KMS-11 (cell line): Measurements from ENCODE around the gene LRRC4.

Experiments used
- H2AFZ ChIP-seq: fragments of 200-600 bp; sonication (generic); 2 replicates; pipeline ENCODE4 v1.6.1; 2016; ENCODE audit warnings: antibody characterized with exemption, mixed run types, low read depth
- H3K27ac ChIP-seq: fragments of 200-600 bp; sonication (generic); 2 replicates; pipeline ENCODE4 v1.6.1; 2016; ENCODE audit warnings: mild to moderate bottlenecking, mixed run types
- H3K27me3 ChIP-seq: fragments of 200-600 bp; sonication (generic); 2 replicates; pipeline ENCODE4 v1.6.1; 2017; ENCODE audit warnings: mild to moderate bottlenecking, low read depth, mixed run types, moderate library complexity; ENCODE audit not compliant: insufficient read depth
- H3K36me3 ChIP-seq: fragments of 200-600 bp; sonication (generic); 2 replicates; pipeline ENCODE4 v1.6.1; 2017; ENCODE audit warnings: mild to moderate bottlenecking, mixed run types; ENCODE audit not compliant: insufficient read depth
- H3K4me1 ChIP-seq: fragments of 200-600 bp; sonication (generic); 2 replicates; pipeline ENCODE4 v1.6.1; 2016; ENCODE audit warnings: mild to moderate bottlenecking, low read depth, mixed run types; ENCODE audit not compliant: poor library complexity, severe bottlenecking
- H3K4me2 ChIP-seq: fragments of 200-600 bp; sonication (generic); 2 replicates; pipeline ENCODE4 v1.7.0; 2016; ENCODE audit warnings: mild to moderate bottlenecking, mixed run types
- H3K4me3 ChIP-seq: fragments of 200-600 bp; sonication (generic); IDR thresholded peaks from 2 replicates; pipeline ENCODE4 v1.6.1; 2017; ENCODE audit warnings: low read depth, low read length, mixed read lengths; ENCODE audit not compliant: insufficient read depth
- H3K79me2 ChIP-seq: fragments of 200-600 bp; sonication (generic); 2 replicates; pipeline ENCODE4 v1.6.1; 2016; ENCODE audit warnings: low read depth, mixed run types; ENCODE audit not compliant: insufficient read depth
- H3K9ac ChIP-seq: fragments of 200-600 bp; sonication (generic); 2 replicates; pipeline ENCODE4 v1.6.1; 2016; ENCODE audit warnings: mild to moderate bottlenecking, mixed run types
- H4K20me1 ChIP-seq: fragments of 200-600 bp; sonication (generic); 2 replicates; pipeline ENCODE4 v1.6.1; 2016; ENCODE audit warnings: mild to moderate bottlenecking, mixed run types; ENCODE audit not compliant: insufficient read depth
- TF ChIP-seq, protein P1 (sequence below): fragments of 200-600 bp; sonication (generic); conservative IDR thresholded peaks from 2 replicates; pipeline ENCODE4 v1.6.1; 2017; ENCODE audit warnings: low read depth, mild to moderate bottlenecking, antibody characterized with exemption, low read length, moderate library complexity, mixed read lengths

The LRRC4 gene

DNA sequence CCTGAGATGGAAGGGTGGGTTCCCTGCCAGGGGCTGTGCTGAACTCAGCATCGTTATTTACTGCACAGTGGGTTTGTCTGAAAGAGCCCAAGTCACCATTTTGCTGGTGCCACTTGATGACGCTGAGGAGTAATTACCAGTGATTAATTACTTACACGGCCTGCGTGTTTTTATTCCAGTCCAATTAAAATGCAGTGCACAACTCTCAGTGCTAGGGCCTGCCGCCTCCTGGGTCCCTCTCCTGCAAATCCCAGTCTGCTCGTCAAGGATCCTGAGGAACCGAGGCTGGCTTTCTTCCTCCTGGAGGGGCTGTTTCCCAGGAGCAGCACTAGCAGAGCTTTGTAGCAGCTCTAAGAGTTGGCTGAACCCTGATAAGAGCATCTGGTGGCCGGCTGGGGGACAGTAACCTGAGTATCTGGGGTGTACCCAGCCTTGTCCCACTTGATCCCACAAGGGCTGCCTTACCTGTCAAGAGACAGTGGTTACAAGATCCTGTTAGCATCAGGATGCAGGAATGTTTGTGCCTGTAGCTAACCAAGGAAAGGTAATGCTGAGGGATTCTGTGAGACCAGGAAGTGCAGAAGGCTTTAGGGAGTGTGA lies 45.1 kb upstream of the LRRC4 start:
- Histone ChIP-seq H3K4me3 (no peak overlapping the region), H3K4me1 (no peaks in the 10 kb centered on the region), H2AFZ (no peak overlapping the region), H3K36me3 (peaks cover 9% of the 10 kb centered on the region; the same call in 1 of the 2 replicates), H3K27ac (no peak overlapping the region), H3K4me2 (no peak overlapping the region), H3K79me2 (no peaks in the 10 kb centered on the region; the same call in 1 of the 2 replicates), H3K9ac (no peak overlapping the region), H3K27me3 (no peaks in the 10 kb centered on the region), H4K20me1 (no peaks in the 10 kb centered on the region)
- TF ChIP-seq, protein P1, sequence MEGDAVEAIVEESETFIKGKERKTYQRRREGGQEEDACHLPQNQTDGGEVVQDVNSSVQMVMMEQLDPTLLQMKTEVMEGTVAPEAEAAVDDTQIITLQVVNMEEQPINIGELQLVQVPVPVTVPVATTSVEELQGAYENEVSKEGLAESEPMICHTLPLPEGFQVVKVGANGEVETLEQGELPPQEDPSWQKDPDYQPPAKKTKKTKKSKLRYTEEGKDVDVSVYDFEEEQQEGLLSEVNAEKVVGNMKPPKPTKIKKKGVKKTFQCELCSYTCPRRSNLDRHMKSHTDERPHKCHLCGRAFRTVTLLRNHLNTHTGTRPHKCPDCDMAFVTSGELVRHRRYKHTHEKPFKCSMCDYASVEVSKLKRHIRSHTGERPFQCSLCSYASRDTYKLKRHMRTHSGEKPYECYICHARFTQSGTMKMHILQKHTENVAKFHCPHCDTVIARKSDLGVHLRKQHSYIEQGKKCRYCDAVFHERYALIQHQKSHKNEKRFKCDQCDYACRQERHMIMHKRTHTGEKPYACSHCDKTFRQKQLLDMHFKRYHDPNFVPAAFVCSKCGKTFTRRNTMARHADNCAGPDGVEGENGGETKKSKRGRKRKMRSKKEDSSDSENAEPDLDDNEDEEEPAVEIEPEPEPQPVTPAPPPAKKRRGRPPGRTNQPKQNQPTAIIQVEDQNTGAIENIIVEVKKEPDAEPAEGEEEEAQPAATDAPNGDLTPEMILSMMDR = no peak

DNA sequence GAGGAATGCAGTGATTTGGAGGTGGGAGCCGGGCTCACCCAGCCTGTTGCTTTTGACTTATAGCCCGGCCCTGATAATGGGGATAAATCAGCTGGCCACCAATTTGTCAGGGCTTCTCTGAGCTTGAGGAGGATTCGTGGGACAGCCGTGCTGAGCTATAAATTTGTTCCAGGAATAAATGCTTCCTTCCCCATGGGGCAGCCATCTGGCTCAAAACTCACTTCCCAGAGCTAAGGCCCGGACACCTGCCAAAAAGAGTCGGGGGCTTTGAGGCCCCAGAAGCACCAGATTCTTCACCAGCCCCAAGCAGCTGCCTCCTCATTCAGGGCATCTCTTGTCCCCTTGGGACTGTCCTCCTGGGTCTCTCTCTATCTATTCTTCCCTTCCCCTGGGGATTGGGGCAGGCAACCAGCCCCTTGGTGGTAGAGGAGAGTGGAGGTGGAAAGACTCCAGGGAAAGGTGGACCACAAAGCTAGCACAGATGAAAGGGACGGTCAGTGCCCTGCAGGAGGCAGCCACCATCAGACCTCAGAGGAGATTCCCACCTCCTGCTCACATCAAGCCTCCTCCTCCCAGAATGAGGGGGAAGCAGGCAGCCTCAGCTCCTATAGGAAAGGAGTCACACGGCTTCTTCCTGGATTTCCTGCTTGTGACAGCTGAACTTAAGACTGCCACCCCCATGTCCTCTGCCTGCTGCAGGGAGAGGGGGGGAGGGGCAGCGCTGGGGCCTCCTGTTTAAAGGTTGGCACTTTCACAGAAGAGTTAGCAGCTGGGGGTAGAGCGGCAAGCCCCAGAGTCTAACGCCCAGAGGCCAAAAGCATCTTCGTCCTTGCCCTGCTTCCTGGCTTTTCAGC lies 44.2 kb upstream of the LRRC4 start:
- no peaks in the 10 kb centered on the region for H4K20me1 ChIP-seq
- no peaks in the 10 kb centered on the region for H3K4me1 ChIP-seq
- no peak overlapping the region for H3K27ac ChIP-seq
- no peak overlapping the region for H3K4me3 ChIP-seq
- no peak overlapping the region for H2AFZ ChIP-seq
- TF ChIP-seq, protein P1 = no peak
- no peaks in the 10 kb centered on the region; the same call in 1 of the 2 replicates for H3K79me2 ChIP-seq
- H3K27me3 ChIP-seq = no peaks in the 10 kb centered on the region
- no peak overlapping the region for H3K9ac ChIP-seq
- H3K4me2 ChIP-seq = no peak overlapping the region
- H3K36me3 ChIP-seq = peaks cover 9% of the 10 kb centered on the region; the same call in 1 of the 2 replicates

DNA sequence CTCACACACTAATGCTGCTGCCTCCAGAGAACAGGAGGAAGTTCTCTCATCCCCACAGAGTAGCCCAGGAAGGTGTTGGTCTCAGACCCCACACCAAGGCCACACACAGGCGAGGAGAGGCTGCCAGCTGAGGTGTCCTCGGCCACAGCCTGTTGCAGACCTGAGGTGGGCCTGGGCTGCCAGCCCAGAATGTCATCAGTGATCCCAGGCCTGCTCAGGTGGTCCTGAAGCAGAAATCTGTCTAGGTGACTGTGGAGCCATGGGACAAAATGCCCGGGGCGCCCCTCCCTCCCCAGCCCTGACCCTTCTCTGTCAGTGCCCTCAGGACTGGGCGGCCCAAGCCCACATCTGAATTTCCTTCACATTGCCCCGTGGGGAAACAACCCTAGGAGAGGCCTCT lies 43.5 kb upstream of the LRRC4 start:
- no peaks in the 10 kb centered on the region for H3K4me1 ChIP-seq
- H3K27me3 ChIP-seq = no peaks in the 10 kb centered on the region
- no peaks in the 10 kb centered on the region; the same call in 1 of the 2 replicates for H3K79me2 ChIP-seq
- H3K27ac ChIP-seq = no peak overlapping the region
- H2AFZ ChIP-seq = no peak overlapping the region
- no peak overlapping the region for H3K9ac ChIP-seq
- no peak overlapping the region for H3K4me3 ChIP-seq
- TF ChIP-seq, protein P1 = no peak
- H4K20me1 ChIP-seq = no peaks in the 10 kb centered on the region
- H3K36me3 ChIP-seq = peaks cover 9% of the 10 kb centered on the region; the same call in 1 of the 2 replicates
- H3K4me2 ChIP-seq = no peak overlapping the region

DNA sequence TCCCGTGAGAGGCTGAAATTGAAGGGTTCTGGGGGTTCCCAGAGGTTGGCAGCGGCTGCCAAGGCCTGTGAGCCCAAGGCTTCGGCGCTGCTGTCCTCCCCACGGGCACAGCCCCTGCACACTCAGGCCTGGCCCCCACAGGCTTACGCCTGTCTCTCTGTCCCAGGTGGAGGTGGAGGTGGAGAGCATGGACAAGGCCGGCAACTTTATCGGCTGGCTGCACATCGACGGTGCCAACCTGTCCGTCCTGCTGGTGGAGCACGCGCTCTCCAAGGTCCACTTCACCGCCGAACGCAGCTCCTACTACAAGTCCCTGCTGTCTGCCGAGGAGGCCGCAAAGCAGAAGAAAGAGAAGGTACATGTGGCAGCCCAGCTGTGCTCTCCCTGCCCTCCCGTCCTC lies 43.1 kb upstream of the LRRC4 start:
- H4K20me1 ChIP-seq = no peaks in the 10 kb centered on the region
- no peak overlapping the region for H3K9ac ChIP-seq
- no peak overlapping the region for H3K27ac ChIP-seq
- H2AFZ ChIP-seq = no peak overlapping the region
- H3K36me3 ChIP-seq = peaks cover 9% of the 10 kb centered on the region; the same call in 1 of the 2 replicates
- no peaks in the 10 kb centered on the region for H3K4me1 ChIP-seq
- no peaks in the 10 kb centered on the region; the same call in 1 of the 2 replicates for H3K79me2 ChIP-seq
- H3K27me3 ChIP-seq = no peaks in the 10 kb centered on the region
- TF ChIP-seq, protein P1 = no peak
- no peak overlapping the region for H3K4me3 ChIP-seq
- no peak overlapping the region for H3K4me2 ChIP-seq
